Measurements from ENCODE around the gene DEFB131B. TPM values are rescaled to one million over a fixed set of nuclear protein-coding genes. Genes with fewer than 3 reads are reported as not detected.
"Not testable (repeated sequence)": the region's sequence is repeated elsewhere in the genome, so short reads cannot be mapped to it uniquely, and the experiment has no call there.

The DEFB131B gene
- not detected in 2 replicates for total RNA-seq

GRCh38 chr11:71878059-71878458 lies at the start of gene DEFB131B:
DEFB131B (plus strand) TSS chr11:71878453; CDS start chr11:71878453, 0 bp downstream.
- not testable (repeated sequence) for H3K27me3 ChIP-seq (ENCODE audit: insufficient read depth, low read length); H3K4me2 ChIP-seq (ENCODE audit: insufficient read depth, low read length); H4K20me1 ChIP-seq (ENCODE audit: insufficient read depth, low read length); DNase-seq (ENCODE audit: insufficient read length, low spot score, missing footprints); H3K9me3 ChIP-seq (ENCODE audit: low read depth, low read length); H3K27ac ChIP-seq (ENCODE audit: low read depth, low read length); H3K4me1 ChIP-seq (ENCODE audit: insufficient read depth, low read length); H2AFZ ChIP-seq (ENCODE audit: low read length); H3K79me2 ChIP-seq (ENCODE audit: insufficient read depth, low read length); H3K4me3 ChIP-seq (ENCODE audit: insufficient read depth, low read length); H3K36me3 ChIP-seq (ENCODE audit: insufficient read depth, low read length)

GRCh38 chr11:71829247-71829646 lies 49.0 kb upstream of the DEFB131B start:
- H3K79me2 ChIP-seq (ENCODE audit: insufficient read depth, low read length); H3K4me1 ChIP-seq (ENCODE audit: insufficient read depth, low read length); H3K4me2 ChIP-seq (ENCODE audit: insufficient read depth, low read length); H3K27ac ChIP-seq (ENCODE audit: low read depth, low read length); H3K36me3 ChIP-seq (ENCODE audit: insufficient read depth, low read length); H4K20me1 ChIP-seq (ENCODE audit: insufficient read depth, low read length); H3K27me3 ChIP-seq (ENCODE audit: insufficient read depth, low read length); H3K4me3 ChIP-seq (ENCODE audit: insufficient read depth, low read length); DNase-seq (ENCODE audit: insufficient read length, low spot score, missing footprints); H3K9me3 ChIP-seq (ENCODE audit: low read depth, low read length); H2AFZ ChIP-seq (ENCODE audit: low read length): not testable (repeated sequence)

- not testable (repeated sequence) for H3K4me3 ChIP-seq (ENCODE audit: insufficient read depth, low read length); H3K9me3 ChIP-seq (ENCODE audit: low read depth, low read length); H4K20me1 ChIP-seq (ENCODE audit: insufficient read depth, low read length); H3K79me2 ChIP-seq (ENCODE audit: insufficient read depth, low read length); H3K27me3 ChIP-seq (ENCODE audit: insufficient read depth, low read length); H3K4me1 ChIP-seq (ENCODE audit: insufficient read depth, low read length); H2AFZ ChIP-seq (ENCODE audit: low read length); H3K27ac ChIP-seq (ENCODE audit: low read depth, low read length); DNase-seq (ENCODE audit: insufficient read length, low spot score, missing footprints); H3K36me3 ChIP-seq (ENCODE audit: insufficient read depth, low read length); H3K4me2 ChIP-seq (ENCODE audit: insufficient read depth, low read length)
Observed at GRCh38 chr11:71829686-71830085, 48.6 kb upstream of the DEFB131B start.

GRCh38 chr11:71832811-71833210 lies 45.4 kb upstream of the DEFB131B start, which contains the start of gene DEFB108B:
DEFB108B (plus strand) TSS chr11:71833200; CDS start chr11:71833200, 0 bp downstream.
- not testable (repeated sequence) for H3K27me3 ChIP-seq (ENCODE audit: insufficient read depth, low read length); H3K4me1 ChIP-seq (ENCODE audit: insufficient read depth, low read length)

GRCh38 chr11:71842720-71843119 lies 35.5 kb upstream of the DEFB131B start:
- not testable (repeated sequence) for H3K4me3 ChIP-seq (ENCODE audit: insufficient read depth, low read length); H3K79me2 ChIP-seq (ENCODE audit: insufficient read depth, low read length); H3K4me1 ChIP-seq (ENCODE audit: insufficient read depth, low read length); H3K36me3 ChIP-seq (ENCODE audit: insufficient read depth, low read length); H2AFZ ChIP-seq (ENCODE audit: low read length); H3K4me2 ChIP-seq (ENCODE audit: insufficient read depth, low read length); DNase-seq (ENCODE audit: insufficient read length, low spot score, missing footprints); H3K27ac ChIP-seq (ENCODE audit: low read depth, low read length); H4K20me1 ChIP-seq (ENCODE audit: insufficient read depth, low read length); H3K27me3 ChIP-seq (ENCODE audit: insufficient read depth, low read length); H3K9me3 ChIP-seq (ENCODE audit: low read depth, low read length)

More at GRCh38 chr11:71832811-71833210, 45.4 kb upstream of the DEFB131B start, which contains the start of gene DEFB108B:
- H3K79me2 ChIP-seq (ENCODE audit: insufficient read depth, low read length); DNase-seq (ENCODE audit: insufficient read length, low spot score, missing footprints); H3K27ac ChIP-seq (ENCODE audit: low read depth, low read length); H4K20me1 ChIP-seq (ENCODE audit: insufficient read depth, low read length); H2AFZ ChIP-seq (ENCODE audit: low read length); H3K9me3 ChIP-seq (ENCODE audit: low read depth, low read length); H3K4me3 ChIP-seq (ENCODE audit: insufficient read depth, low read length); H3K36me3 ChIP-seq (ENCODE audit: insufficient read depth, low read length); H3K4me2 ChIP-seq (ENCODE audit: insufficient read depth, low read length): not testable (repeated sequence)

GRCh38 chr11:71843355-71843754 lies 34.9 kb upstream of the DEFB131B start:
- not testable (repeated sequence) for H3K27ac ChIP-seq (ENCODE audit: low read depth, low read length); H3K4me3 ChIP-seq (ENCODE audit: insufficient read depth, low read length)

GRCh38 chr11:71843858-71844257 lies 34.4 kb upstream of the DEFB131B start:
- no peaks in the 10 kb centered on the region for H3K27me3 ChIP-seq (ENCODE audit: insufficient read depth, low read length)
- no peak overlapping the region for H3K4me3 ChIP-seq (ENCODE audit: insufficient read depth, low read length)
- H3K4me1 ChIP-seq (ENCODE audit: insufficient read depth, low read length): no peaks in the 10 kb centered on the region
- DNase-seq (ENCODE audit: insufficient read length, low spot score, missing footprints): no peak
- H3K36me3 ChIP-seq (ENCODE audit: insufficient read depth, low read length): no peaks in the 10 kb centered on the region
- H4K20me1 ChIP-seq (ENCODE audit: insufficient read depth, low read length): no peaks in the 10 kb centered on the region
- H3K27ac ChIP-seq (ENCODE audit: low read depth, low read length): no peak overlapping the region
- H3K79me2 ChIP-seq (ENCODE audit: insufficient read depth, low read length): no peaks in the 10 kb centered on the region
- H2AFZ ChIP-seq (ENCODE audit: low read length): no peak overlapping the region
- no peaks in the 10 kb centered on the region for H3K9me3 ChIP-seq (ENCODE audit: low read depth, low read length)
- TF ChIP-seq CTCF (IDR thresholded peaks at IDR 0.05; ENCODE audit: extremely low read depth, low read depth, low read length): no peak
- H3K4me2 ChIP-seq (ENCODE audit: insufficient read depth, low read length): no peak overlapping the region

More at GRCh38 chr11:71843355-71843754, 34.9 kb upstream of the DEFB131B start:
- H3K79me2 ChIP-seq (ENCODE audit: insufficient read depth, low read length); H3K36me3 ChIP-seq (ENCODE audit: insufficient read depth, low read length); H3K9me3 ChIP-seq (ENCODE audit: low read depth, low read length); H4K20me1 ChIP-seq (ENCODE audit: insufficient read depth, low read length); H3K4me2 ChIP-seq (ENCODE audit: insufficient read depth, low read length); H3K27me3 ChIP-seq (ENCODE audit: insufficient read depth, low read length); DNase-seq (ENCODE audit: insufficient read length, low spot score, missing footprints); H3K4me1 ChIP-seq (ENCODE audit: insufficient read depth, low read length); H2AFZ ChIP-seq (ENCODE audit: low read length): not testable (repeated sequence)

- not testable (repeated sequence) for H3K4me2 ChIP-seq (ENCODE audit: insufficient read depth, low read length); H3K4me3 ChIP-seq (ENCODE audit: insufficient read depth, low read length); H3K79me2 ChIP-seq (ENCODE audit: insufficient read depth, low read length); H2AFZ ChIP-seq (ENCODE audit: low read length); H3K9me3 ChIP-seq (ENCODE audit: low read depth, low read length); H3K27ac ChIP-seq (ENCODE audit: low read depth, low read length); H4K20me1 ChIP-seq (ENCODE audit: insufficient read depth, low read length); DNase-seq (ENCODE audit: insufficient read length, low spot score, missing footprints); H3K4me1 ChIP-seq (ENCODE audit: insufficient read depth, low read length); H3K27me3 ChIP-seq (ENCODE audit: insufficient read depth, low read length); H3K36me3 ChIP-seq (ENCODE audit: insufficient read depth, low read length)
Observed at GRCh38 chr11:71853895-71854294, 24.4 kb upstream of the DEFB131B start.

Measured in osteoblast (primary cell).